HUES64 (cell line): ENCODE data around the gene PCDHA1.

Source experiments
- H3K27ac ChIP-seq: 2 replicates; pipeline ENCODE4 v1.7.0; 2013; ENCODE audit warnings: low read depth, low read length, inconsistent platforms
- H3K27me3 ChIP-seq: 2 replicates; pipeline ENCODE4 v1.6.1; 2013; ENCODE audit warnings: mild to moderate bottlenecking, low read length; ENCODE audit not compliant: insufficient read depth
- H3K36me3 ChIP-seq: 2 replicates; pipeline ENCODE4 v1.6.1; 2013; ENCODE audit warnings: mild to moderate bottlenecking, low read length; ENCODE audit not compliant: insufficient read depth
- H3K4me1 ChIP-seq: 2 replicates; pipeline ENCODE4 v1.6.1; 2013; ENCODE audit warnings: mild to moderate bottlenecking, low read length, moderate library complexity; ENCODE audit not compliant: insufficient read depth
- H3K4me3 ChIP-seq: 2 replicates; pipeline ENCODE4 v1.5.1; 2013; ENCODE audit warnings: mild to moderate bottlenecking, low read length, moderate library complexity
- H3K9ac ChIP-seq: 2 replicates; pipeline ENCODE4 v1.6.1; 2013; ENCODE audit warnings: mild to moderate bottlenecking, low read depth, low read length
- H3K9me3 ChIP-seq: 2 replicates; pipeline ENCODE4 v1.6.1; 2013; ENCODE audit warnings: low read depth, low read length; ENCODE audit not compliant: insufficient read depth
- WGBS: fragments of 150-250, 120-280 bp; methylation state at CpG from one replicate; pipeline ENCODE4 v1.1.7; 2013; ENCODE audit warnings: missing lambda C conversion rate; 5-methylcytosine and 5-hydroxymethylcytosine counted together

The PCDHA1 gene

DNA sequence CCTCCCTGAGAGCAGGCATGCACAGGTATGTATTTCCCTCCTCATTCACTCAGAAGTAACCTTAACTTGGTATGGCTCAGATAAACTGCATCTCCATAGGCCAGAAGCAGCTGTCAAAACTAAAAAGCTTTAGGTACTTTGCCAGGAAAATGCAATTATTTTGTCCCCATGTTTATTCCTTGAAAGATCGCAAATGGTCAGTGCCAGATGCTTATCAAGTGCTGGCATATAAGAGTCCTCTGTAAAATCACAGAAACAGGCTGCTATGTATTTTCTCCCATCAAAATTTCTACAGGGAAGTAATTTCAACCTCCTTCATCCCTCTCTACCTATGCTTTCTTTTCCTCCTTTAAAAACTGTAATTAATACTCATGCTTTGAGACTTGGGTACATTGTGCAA is 193.0 kb downstream of the PCDHA1 start:
- H3K27me3 ChIP-seq: no peaks in the 10 kb centered on the region
- 100% methylated on average over 1 of the region's 1 CpG for WGBS
- no peaks in the 10 kb centered on the region for H3K9me3 ChIP-seq
- H3K36me3 ChIP-seq: peaks cover 5% of the 10 kb centered on the region; the same call in 1 of the 2 replicates
- H3K4me3 ChIP-seq: no peak overlapping the region
- H3K27ac ChIP-seq: no peak overlapping the region
- H3K9ac ChIP-seq: no peak overlapping the region
- H3K4me1 ChIP-seq: peaks cover 20% of the 10 kb centered on the region

GRCh38 chr5:140982083-140982716 is 196.3 kb downstream of the PCDHA1 start:
- no peaks in the 10 kb centered on the region for H3K9me3 ChIP-seq
- no peak overlapping the region for H3K9ac ChIP-seq
- H3K4me3 ChIP-seq: no peak overlapping the region
- peaks cover 42% of the 10 kb centered on the region for H3K4me1 ChIP-seq
- WGBS: 95% methylated on average over 5 of the region's 5 CpGs
- H3K27ac ChIP-seq: no peak overlapping the region
- peaks cover 5% of the 10 kb centered on the region; the same call in 1 of the 2 replicates for H3K36me3 ChIP-seq
- no peaks in the 10 kb centered on the region for H3K27me3 ChIP-seq

DNA sequence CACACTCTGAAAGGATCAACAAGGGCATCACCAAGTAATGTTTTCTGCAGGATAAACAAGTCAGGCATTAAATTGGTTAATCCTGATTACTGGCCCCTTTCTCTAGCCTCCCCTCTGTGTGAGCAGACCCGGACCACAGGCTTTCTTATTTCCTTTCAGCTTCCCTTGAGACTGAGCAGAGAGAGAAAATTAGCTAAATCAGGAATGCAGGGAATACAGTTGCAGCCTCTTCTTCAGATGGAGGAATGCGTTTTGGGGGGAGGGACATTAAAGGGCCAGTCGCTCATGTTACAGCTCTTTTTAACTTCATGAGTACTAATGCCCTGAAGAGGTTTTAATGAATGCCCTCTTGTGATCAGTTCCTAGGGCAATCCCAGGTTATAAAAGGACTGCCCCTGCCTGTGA is 200.2 kb downstream of the PCDHA1 start:
- Histone ChIP-seq H3K27ac (peak overlapping the region; percentile 95), H3K9ac (peak overlapping the region; percentile 62), H3K36me3 (no peaks in the 10 kb centered on the region; the same call in 1 of the 2 replicates), H3K4me3 (peak overlapping the region; percentile 10; the same call in 1 of the 2 replicates), H3K27me3 (no peaks in the 10 kb centered on the region), H3K9me3 (no peaks in the 10 kb centered on the region), H3K4me1 (peaks cover 61% of the 10 kb centered on the region)
- WGBS: 6% methylated on average over 3 of the region's 3 CpGs

- no peaks in the 10 kb centered on the region for H3K9me3 ChIP-seq
- H3K27ac ChIP-seq: peak overlapping the region; percentile 15; the same call in 1 of the 2 replicates
- H3K27me3 ChIP-seq: no peaks in the 10 kb centered on the region
- H3K36me3 ChIP-seq: no peaks in the 10 kb centered on the region; the same call in 1 of the 2 replicates
- peaks cover 61% of the 10 kb centered on the region for H3K4me1 ChIP-seq
- no peak overlapping the region for H3K9ac ChIP-seq
- 44% methylated on average over 5 of the region's 5 CpGs for WGBS
- H3K4me3 ChIP-seq: no peak overlapping the region
Measured at GRCh38 chr5:140988100-140988499, 202.2 kb downstream of the PCDHA1 start.

GRCh38 chr5:140988608-140989007 is 202.7 kb downstream of the PCDHA1 start:
- Histone ChIP-seq H3K4me3 (no peak overlapping the region), H3K27me3 (no peaks in the 10 kb centered on the region), H3K9me3 (no peaks in the 10 kb centered on the region), H3K36me3 (no peaks in the 10 kb centered on the region; the same call in 1 of the 2 replicates), H3K4me1 (peaks cover 61% of the 10 kb centered on the region), H3K9ac (no peak overlapping the region), H3K27ac (no peak overlapping the region)
- 95% methylated on average over 4 of the region's 5 CpGs for WGBS

GRCh38 chr5:140989254-140990020 is 203.5 kb downstream of the PCDHA1 start:
- Histone ChIP-seq H3K9ac (no peak overlapping the region), H3K4me1 (peaks cover 55% of the 10 kb centered on the region), H3K4me3 (no peak overlapping the region), H3K9me3 (no peaks in the 10 kb centered on the region), H3K27ac (no peak overlapping the region), H3K36me3 (no peaks in the 10 kb centered on the region; the same call in 1 of the 2 replicates), H3K27me3 (no peaks in the 10 kb centered on the region)
- WGBS: 85% methylated on average over 7 of the region's 7 CpGs

- H3K9ac ChIP-seq: no peak overlapping the region
- H3K27ac ChIP-seq: no peak overlapping the region
- H3K4me3 ChIP-seq: no peak overlapping the region
- H3K36me3 ChIP-seq: no peaks in the 10 kb centered on the region; the same call in 1 of the 2 replicates
- no peaks in the 10 kb centered on the region for H3K9me3 ChIP-seq
- H3K27me3 ChIP-seq: no peaks in the 10 kb centered on the region
- H3K4me1 ChIP-seq: peaks cover 32% of the 10 kb centered on the region
- 91% methylated on average over 2 of the region's 2 CpGs for WGBS
Measured at GRCh38 chr5:140992828-140993227, 206.9 kb downstream of the PCDHA1 start.

- Histone ChIP-seq H3K4me3 (no peak overlapping the region), H3K36me3 (no peaks in the 10 kb centered on the region; the same call in 1 of the 2 replicates), H3K4me1 (peaks cover 27% of the 10 kb centered on the region), H3K27ac (no peak overlapping the region; the same call in 1 of the 2 replicates), H3K9ac (no peak overlapping the region), H3K27me3 (no peaks in the 10 kb centered on the region), H3K9me3 (no peaks in the 10 kb centered on the region)
- 92% methylated on average over 1 of the region's 1 CpG for WGBS
Measured at GRCh38 chr5:140996060-140996459, 210.1 kb downstream of the PCDHA1 start.

- 70% methylated on average over 2 of the region's 2 CpGs for WGBS
- Histone ChIP-seq H3K4me1 (peaks cover 48% of the 10 kb centered on the region), H3K27me3 (no peaks in the 10 kb centered on the region), H3K9ac (no peak overlapping the region), H3K9me3 (no peaks in the 10 kb centered on the region), H3K27ac (no peak overlapping the region), H3K36me3 (no peaks in the 10 kb centered on the region), H3K4me3 (no peak overlapping the region)
Measured at GRCh38 chr5:140998921-140999410, 213.0 kb downstream of the PCDHA1 start.

DNA sequence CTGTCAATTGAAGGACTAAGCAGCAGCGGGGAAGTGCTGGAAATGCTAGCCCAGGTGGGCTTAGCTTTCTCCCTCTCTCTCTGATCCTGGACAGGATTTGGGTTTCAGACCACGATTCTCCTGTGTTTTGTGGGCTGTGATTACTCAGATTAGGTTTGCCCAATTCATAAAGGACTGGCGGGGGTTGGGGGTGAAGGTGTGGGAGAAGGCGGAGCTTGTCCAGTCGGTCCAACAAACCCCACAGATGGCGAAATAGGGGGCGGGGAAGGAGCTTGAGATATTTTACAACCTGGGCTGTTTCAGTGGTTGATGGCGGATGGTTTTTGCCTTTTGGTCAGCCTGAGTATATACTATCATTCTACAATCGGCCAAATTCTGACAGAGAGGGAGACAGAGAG is 215.5 kb downstream of the PCDHA1 start:
- H3K9me3 ChIP-seq: no peaks in the 10 kb centered on the region
- H3K9ac ChIP-seq: peak overlapping the region; percentile 88
- 3% methylated on average over 8 of the region's 9 CpGs for WGBS
- peak overlapping the region; percentile 65 for H3K4me3 ChIP-seq
- no peaks in the 10 kb centered on the region for H3K36me3 ChIP-seq
- peak overlapping the region; percentile 96 for H3K27ac ChIP-seq
- peaks cover 57% of the 10 kb centered on the region for H3K4me1 ChIP-seq
- H3K27me3 ChIP-seq: no peaks in the 10 kb centered on the region
